HG02852 (cell line): ENCODE results near the gene KCTD18.

ENCODE experiments used
- ATAC-seq: cut with Tn5 transposase; IDR thresholded peaks from one replicate; pipeline ENCODE4 v1.9.1; 2021; ENCODE audit warnings: mild to moderate bottlenecking, moderate library complexity; ENCODE audit not compliant: unreplicated experiment

The KCTD18 gene

GRCh38 chr2:200509612-200510433 is at the start of gene KCTD18:
KCTD18 (minus strand) TSS chr2:200510068; CDS start chr2:200507016, 3,052 bp downstream.
- ATAC-seq: peak; percentile 98

- ATAC-seq: no peak
Observed at GRCh38 chr2:200540793-200541192, 30.9 kb upstream of the KCTD18 start.

DNA sequence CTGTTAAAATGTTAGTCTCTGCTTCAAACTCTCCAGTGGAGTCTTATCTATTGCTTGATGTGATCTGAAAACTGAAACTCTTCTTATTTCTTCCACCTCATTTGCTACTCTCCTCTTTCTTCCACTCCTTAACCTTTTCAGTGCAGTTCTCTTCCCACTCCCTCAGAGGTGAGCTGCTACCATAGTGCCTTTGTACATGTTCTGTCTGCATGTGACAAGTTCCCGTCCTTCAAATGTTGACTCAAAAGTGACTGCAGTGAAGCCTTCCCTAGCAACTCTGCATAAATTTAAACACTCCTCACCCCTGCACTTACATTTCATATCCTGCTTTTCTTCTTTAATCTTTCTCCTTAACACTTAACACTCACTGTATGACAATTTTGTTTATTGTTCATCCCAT is 28.3 kb upstream of the KCTD18 start:
- ATAC-seq: no peak

- ATAC-seq: no peak
Observed at GRCh38 chr2:200534572-200534971, 24.7 kb upstream of the KCTD18 start.

DNA sequence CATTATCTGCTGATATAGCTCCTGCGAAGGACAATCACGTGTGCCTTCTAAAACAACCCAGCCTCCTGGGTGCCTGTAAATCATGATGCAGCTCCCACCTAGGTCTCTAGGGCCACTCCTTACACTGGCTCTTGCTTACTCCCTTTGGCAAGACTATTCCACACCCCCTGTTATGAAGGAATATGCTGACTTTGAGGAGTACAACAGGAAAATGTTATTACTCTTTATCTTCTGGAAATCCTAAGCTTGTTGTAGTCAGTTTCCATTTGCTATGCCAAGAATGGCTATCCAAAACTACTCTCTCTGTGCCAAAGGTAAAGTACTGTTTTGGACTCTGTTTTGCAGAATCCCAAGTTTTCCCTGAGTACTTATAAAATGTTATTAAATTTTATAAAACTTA is 23.9 kb upstream of the KCTD18 start:
- no peak for ATAC-seq

DNA sequence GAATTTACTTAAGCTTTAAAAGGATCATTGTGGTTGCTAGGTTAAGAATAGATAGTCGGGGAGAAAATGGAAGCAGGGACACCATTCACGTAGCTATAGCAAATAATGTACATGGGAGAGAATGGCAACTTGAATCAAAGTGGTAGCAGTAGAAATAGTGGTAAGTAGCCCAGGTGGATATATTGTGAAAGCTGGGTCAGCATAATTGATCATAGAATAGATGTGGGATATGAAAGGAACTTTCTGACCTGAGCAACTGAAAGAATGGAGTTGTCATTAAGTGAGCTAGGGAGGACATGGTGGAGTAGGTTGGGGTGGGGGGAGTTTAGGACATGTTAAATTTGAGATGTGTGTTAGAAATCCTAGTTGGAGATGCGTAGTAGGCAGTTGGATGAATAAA is 18.4 kb upstream of the KCTD18 start:
- ATAC-seq: no peak

GRCh38 chr2:200525882-200526651 is 16.2 kb upstream of the KCTD18 start, which contains the start of gene SGO2:
SGO2 (plus strand) TSS chr2:200526207; CDS start chr2:200532976, 6,769 bp downstream.
- peak; percentile 100 for ATAC-seq

DNA sequence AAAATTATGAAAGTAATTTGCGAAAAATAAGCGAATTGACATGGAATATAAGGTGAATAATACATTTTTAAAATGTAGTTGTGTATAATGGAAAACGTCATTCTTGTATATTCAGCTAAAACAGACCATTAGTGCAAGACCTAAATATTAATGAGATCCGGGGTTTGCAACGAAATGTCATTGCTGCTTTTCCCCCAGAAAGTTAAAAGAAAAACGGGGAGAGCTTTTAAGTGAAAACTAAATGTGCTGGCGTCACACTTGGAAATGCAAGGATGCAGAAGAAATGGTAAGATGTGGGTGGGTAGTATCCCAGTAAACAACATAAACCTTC is 15.6 kb upstream of the KCTD18 start:
- no peak for ATAC-seq

DNA sequence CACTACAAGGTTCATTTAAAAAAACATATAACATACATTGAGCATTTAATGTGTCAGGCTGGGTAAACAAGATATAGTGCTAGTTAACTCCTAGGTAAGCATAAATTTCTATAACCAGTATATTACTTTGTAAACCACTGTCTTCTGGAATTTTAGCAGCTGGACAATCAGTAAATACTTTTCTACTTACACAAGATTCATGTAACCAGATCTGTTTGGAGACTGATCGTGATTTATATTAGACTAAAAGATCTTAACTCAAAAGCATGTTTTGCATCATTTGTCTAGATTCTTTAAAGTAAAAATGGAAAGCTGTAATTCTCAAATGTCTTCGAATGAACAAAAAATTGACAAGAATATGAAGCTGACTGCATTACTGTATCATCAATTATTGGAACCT is 15.2 kb upstream of the KCTD18 start:
- ATAC-seq: no peak

DNA sequence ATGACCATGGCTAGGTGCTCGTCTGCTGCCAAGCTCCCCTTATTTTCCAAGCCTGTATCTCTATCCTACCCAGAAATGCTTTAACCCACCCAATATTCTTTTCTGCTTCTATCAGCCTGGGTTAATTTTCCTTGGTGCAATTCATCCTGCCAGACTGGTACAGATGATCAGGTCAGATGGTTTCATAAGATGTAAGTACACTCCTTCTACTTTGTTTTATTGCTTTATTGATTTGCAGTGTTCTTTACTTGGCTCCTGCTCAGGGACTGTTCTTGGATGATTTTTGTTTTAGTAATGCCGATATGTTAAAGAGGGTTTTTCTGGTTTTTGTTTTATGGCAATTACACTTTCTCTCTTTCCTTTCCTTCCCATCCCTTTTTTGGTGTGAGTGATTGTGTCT is 13.7 kb upstream of the KCTD18 start:
- ATAC-seq: no peak

- no peak for ATAC-seq
Observed at GRCh38 chr2:200523158-200523557, 13.3 kb upstream of the KCTD18 start.

DNA sequence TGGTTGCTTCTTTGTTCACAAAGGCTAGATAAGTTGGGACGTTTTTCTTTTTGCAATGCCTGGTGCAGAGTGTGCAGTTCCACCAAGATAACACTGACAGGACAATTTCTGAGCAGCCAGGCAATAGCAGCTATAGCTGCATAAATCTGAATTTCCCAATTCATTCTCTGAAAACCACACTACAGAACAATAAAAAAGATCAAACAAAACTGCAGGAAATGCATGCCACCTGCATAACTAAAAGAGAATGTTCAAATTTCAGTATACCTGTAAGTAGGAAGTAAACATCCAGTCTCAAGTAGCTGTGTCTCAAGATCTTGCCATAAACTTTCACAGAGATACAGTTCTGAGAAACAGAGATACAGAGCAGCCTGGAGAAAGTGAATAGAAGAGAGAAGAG is 5.3 kb upstream of the KCTD18 start:
- no peak for ATAC-seq

DNA sequence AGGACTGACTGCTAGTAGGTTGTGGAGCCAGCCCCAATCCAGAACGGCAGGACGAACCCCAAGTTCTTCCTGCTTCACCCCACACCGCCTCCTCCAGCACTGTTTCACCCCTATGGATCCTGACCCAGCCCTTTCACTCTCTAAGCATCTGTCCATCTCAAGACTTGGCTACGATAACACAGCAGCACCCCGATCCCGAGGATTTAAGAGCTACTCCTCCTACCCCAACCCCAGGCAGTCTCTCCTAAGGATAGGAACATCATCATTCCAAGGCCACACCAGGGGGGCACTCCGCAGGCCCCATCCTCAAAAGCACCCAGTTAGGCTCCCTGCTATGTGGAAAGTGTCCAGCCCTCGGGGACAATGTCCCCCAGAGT is 645 bp downstream of the KCTD18 start:
- peak; percentile 0 for ATAC-seq

DNA sequence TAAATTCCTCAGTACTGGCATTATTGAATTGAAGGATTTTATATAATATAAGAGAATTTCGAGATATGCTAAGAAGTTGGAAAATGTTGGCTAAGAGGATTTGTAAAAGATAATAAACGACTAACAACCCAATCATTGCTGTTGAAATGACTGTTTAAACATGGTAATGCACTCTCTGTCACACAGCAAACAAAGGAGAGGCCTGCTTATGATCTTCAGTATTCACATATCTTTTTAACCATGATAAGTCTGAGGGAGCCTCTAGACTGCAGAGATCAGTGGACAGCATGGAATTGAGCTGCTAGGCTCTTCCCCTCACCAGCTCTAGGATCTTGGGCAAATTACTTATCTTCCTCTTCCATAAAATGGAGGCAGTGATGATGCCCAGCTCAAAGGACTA is 2.7 kb downstream of the KCTD18 start:
- no peak for ATAC-seq

DNA sequence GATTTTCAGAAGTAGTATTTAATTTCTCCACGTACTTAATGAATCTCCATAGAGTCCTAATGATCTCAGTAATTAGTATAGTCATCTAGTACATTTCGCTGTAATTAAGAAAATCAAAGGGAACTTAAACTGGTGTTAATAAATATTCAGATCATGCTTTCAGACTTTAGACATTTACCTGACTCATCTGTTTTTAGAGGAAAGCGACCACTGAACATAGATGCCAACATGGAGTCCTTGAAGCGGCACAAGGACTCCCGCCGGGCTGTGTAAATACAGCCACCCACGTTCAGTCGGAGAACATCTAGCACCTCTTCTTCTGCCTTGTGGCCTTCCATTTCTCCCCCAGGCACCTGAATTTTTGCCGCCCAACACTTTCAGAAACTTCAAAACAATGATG is 3.2 kb downstream of the KCTD18 start:
- ATAC-seq: no peak

DNA sequence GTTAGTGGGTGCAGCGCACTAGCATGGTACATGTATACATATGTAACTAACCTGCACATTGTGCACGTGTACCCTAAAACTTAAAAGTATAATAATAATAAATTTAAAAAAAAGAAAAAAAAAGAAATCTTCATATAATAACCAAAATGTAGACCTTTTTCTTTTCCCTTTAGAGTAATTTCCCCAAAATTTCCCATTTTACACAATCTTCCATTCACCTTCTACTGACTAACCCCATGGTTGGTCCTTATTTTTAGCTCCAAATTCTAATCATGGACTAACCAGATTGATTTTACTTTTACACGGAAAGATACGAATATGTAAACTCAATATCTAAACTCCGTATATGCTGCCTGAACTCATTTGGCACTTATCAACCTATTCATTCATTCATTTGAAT is 7.7 kb downstream of the KCTD18 start:
- no peak for ATAC-seq

GRCh38 chr2:200498402-200499162 is 11.3 kb downstream of the KCTD18 start:
- ATAC-seq: no peak

DNA sequence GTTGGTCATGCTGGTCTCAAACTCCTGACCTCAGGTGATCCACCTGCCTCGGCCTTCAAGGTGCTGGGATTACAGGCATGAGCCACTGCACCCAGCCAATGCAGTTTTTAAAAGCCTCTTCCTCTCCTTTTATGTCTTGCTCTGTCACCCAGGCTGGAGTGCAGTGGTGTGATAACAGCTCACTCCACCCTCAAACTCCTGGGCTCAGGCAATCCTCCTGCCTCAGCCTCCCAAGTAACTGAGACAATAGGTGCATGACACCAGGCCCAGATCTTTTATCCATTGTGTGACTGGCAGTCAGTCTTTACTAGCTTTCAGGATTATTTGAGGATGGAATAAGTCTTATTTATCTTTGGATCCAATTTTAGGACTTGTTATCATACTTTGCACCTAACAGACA is 13.2 kb downstream of the KCTD18 start:
- ATAC-seq: no peak

DNA sequence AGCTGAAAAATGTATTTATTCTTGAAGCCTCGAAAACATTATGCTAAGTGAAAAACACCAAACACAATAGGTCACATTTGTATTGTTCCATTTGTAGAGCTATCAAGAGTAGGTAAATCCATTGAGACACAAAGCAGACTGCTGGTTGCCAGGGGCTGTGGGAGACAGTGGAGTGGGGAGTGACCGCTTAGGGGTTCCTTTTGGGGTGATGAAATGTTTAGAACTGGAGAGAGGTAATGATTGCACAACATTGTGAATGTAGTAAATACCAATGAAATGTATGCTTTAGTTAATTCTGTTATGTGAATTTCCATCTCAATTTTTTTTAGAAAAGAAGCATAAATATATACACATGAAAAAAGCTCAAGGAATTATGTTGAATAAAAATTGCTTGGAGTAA is 15.8 kb downstream of the KCTD18 start:
- ATAC-seq: no peak

DNA sequence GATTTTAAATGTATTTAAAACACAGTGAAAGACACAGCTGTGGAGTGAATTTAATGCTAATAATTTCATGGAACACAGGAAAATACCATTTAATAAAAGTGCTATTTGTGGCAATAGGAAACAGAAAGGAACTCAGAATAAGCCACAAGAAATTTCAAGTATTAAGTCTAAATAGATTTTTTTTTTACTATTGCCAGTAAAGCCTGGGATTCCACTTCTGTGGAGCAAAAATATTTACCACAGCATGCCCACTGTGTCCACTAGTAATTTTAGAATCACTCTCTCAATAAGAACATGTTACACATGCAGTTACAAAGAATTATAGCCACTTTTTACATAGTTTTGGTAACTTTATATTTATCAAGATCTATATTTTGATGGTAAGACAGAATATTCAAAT is 17.2 kb downstream of the KCTD18 start:
- ATAC-seq: no peak

DNA sequence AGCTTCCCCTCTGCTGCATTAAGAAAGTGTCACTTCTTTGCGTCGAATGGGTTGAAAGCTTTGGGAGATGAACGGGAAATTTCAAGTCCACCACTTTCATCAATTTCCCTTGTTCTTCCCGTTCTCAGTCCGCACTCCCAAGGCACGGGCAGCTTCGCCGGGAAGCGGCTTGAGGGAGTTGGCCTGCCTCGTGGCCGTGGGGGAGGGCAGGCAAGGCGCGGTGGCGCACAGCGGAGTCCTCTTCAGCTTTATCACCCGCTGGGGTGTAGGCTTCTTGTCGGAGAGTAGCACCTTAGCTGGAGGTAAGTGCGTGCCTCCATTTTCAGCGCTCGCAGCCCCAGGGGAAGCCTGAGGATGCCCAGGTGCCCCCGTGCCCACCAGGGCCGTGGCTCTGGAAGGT is 19.9 kb downstream of the KCTD18 start:
- ATAC-seq: no peak

- ATAC-seq: no peak
Observed at GRCh38 chr2:200488169-200488568, 21.7 kb downstream of the KCTD18 start.
